B cell (primary cell): ENCODE results near the gene CENPN. TPM values are rescaled to one million over a fixed set of nuclear protein-coding genes. Genes with fewer than 3 reads are reported as not detected.

ENCODE experiments used
- ATAC-seq: fragments of 200-7000 bp; cut with Tn5 transposase; one replicate; pipeline ENCODE4 v1.10.0; 2021; ENCODE audit warnings: low read depth, mild to moderate bottlenecking, moderate number of reproducible peaks, moderate library complexity
- CTCF ChIA-PET: fragments of 350-600 bp; sonication (Branson Sonifier 250); formaldehyde crosslinking; loops from one replicate; lab custom pipeline; 2021; ENCODE audit warnings: antibody characterized with exemption, inconsistent platforms; lab: Charles Lee
- POLR2A ChIA-PET: fragments of 350-600 bp; sonication (Branson Sonifier 250); formaldehyde crosslinking; loops from one replicate; lab custom pipeline; 2021; ENCODE audit warnings: antibody characterized with exemption; lab: Charles Lee
- DNase-seq: peaks from one replicate; pipeline ENCODE4 v3.0.0; 2013
- H2AFZ ChIP-seq: 2 replicates; pipeline ENCODE4 v1.6.1; 2012; ENCODE audit warnings: mild to moderate bottlenecking, low read depth, low read length; ENCODE audit not compliant: insufficient read depth, poor library complexity, severe bottlenecking
- H3K27ac ChIP-seq, 2 donors: 1 replicate in 1 of 2; 2 replicates in 1 of 2; pipeline ENCODE4 v1.5.1; 2012 to 2013; ENCODE audit warnings: low read length in 2 of 2, mild to moderate bottlenecking in 2 of 2, moderate library complexity in 1 of 2
- H3K27me3 ChIP-seq, 4 experiments: fragments of 200-600 bp in 1 of 4; sonication (generic) in 1 of 4; replicated peaks in 1 of 4; 1 replicate in 2 of 4; 2 replicates in 2 of 4; pipeline versions ENCODE4 v1.6.1 to v1.7.0; 2013 to 2016; ENCODE audit warnings: low read length in 3 of 4, mild to moderate bottlenecking in 2 of 4, mixed read lengths in 1 of 4, moderate library complexity in 1 of 4; ENCODE audit not compliant: insufficient read depth in 4 of 4, control insufficient read depth in 3 of 4; ENCODE audit errors: control extremely low read depth in 1 of 4
- H3K36me3 ChIP-seq, 2 experiments: replicated peaks in 1 of 2; 1 replicate in 1 of 2; 2 replicates in 1 of 2; pipeline versions ENCODE4 v1.6.1 to v1.7.1; 2013; ENCODE audit warnings: low read length in 1 of 2; ENCODE audit not compliant: insufficient read depth in 2 of 2, control insufficient read depth in 1 of 2; ENCODE audit errors: control extremely low read depth in 1 of 2, extremely low read depth in 1 of 2
- H3K4me1 ChIP-seq, 2 donors: fragments of 200-600 bp in 1 of 2; sonication (generic) in 1 of 2; 1 replicate in 1 of 2; 2 replicates in 1 of 2; pipeline versions ENCODE4 v1.5.1 to v1.6.1; 2013 to 2017; ENCODE audit warnings: low read length in 2 of 2; ENCODE audit not compliant: control insufficient read depth in 2 of 2, insufficient read depth in 2 of 2
- H3K4me2 ChIP-seq: replicated peaks from 2 replicates; pipeline ENCODE3; 2012; ENCODE audit warnings: mild to moderate bottlenecking, low read depth, low read length; ENCODE audit not compliant: poor library complexity, severe bottlenecking
- H3K4me3 ChIP-seq, 5 experiments: fragments of 200-600 bp in 1 of 5; sonication (generic) in 1 of 5; 1 replicate in 3 of 5; 2 replicates in 2 of 5; pipeline versions ENCODE4 v1.5.1 to v1.7.0; 2011 to 2016; ENCODE audit warnings: low read length in 4 of 5, mild to moderate bottlenecking in 4 of 5, low read depth in 2 of 5, control low read depth in 1 of 5, moderate library complexity in 1 of 5; ENCODE audit not compliant: insufficient read depth in 1 of 5; ENCODE audit errors: control extremely low read depth in 1 of 5, extremely low read depth in 1 of 5
- H3K79me2 ChIP-seq: fragments of 200-600 bp; sonication (generic); one replicate; pipeline ENCODE4 v1.6.0; 2016; ENCODE audit warnings: low read length; ENCODE audit not compliant: control insufficient read depth, insufficient read depth
- H3K9ac ChIP-seq: fragments of 200-600 bp; sonication (generic); 2 replicates; pipeline ENCODE4 v1.6.1; 2017; ENCODE audit warnings: mild to moderate bottlenecking, low read length, moderate library complexity
- H3K9me3 ChIP-seq, 3 donors: one replicate each; pipeline versions ENCODE4 v1.6.1 to v1.7.1; 2013; ENCODE audit warnings: low read length in 2 of 3; ENCODE audit not compliant: control insufficient read depth in 2 of 3, insufficient read depth in 1 of 3; ENCODE audit errors: control extremely low read depth in 1 of 3
- H4K20me1 ChIP-seq: 2 replicates; pipeline ENCODE4 v1.6.0; 2012; ENCODE audit warnings: mild to moderate bottlenecking, low read length; ENCODE audit not compliant: insufficient read depth, control insufficient read depth, poor library complexity, severe bottlenecking
- H3K27ac Mint-ChIP-seq: one replicate; pipeline ENCODE4 v1.8.0; 2021; ENCODE audit warnings: mixed read lengths
- H3K27me3 Mint-ChIP-seq: one replicate; pipeline ENCODE4 v1.8.0; 2021; ENCODE audit warnings: mixed read lengths
- H3K4me1 Mint-ChIP-seq: one replicate; pipeline ENCODE4 v1.8.0; 2021; ENCODE audit warnings: mixed read lengths
- H3K4me3 Mint-ChIP-seq: one replicate; pipeline ENCODE4 v1.8.0; 2021; ENCODE audit warnings: mixed read lengths
- H3K9me3 Mint-ChIP-seq: one replicate; pipeline ENCODE4 v1.8.0; 2022; ENCODE audit warnings: mixed read lengths; ENCODE audit not compliant: insufficient read depth
- CTCF ChIP-seq: fragments of 200-600 bp; IDR thresholded peaks from one replicate; pipeline ENCODE4 v1.8.0; 2022; ENCODE audit warnings: antibody characterized with exemption, mild to moderate bottlenecking
- EZH2 ChIP-seq: IDR thresholded peaks from 2 replicates; pipeline ENCODE4 v1.6.1; 2012; ENCODE audit warnings: borderline replicate concordance, low read depth, mild to moderate bottlenecking, moderate library complexity, low read length; ENCODE audit not compliant: insufficient read depth, poor library complexity, severe bottlenecking
- WGBS: methylation state at CpG from one replicate; pipeline ENCODE4 v1.1.5; 2013; ENCODE audit warnings: missing lambda C conversion rate; ENCODE audit not compliant: insufficient coverage; 5-methylcytosine and 5-hydroxymethylcytosine counted together
- intact Hi-C: fragments of 100-400 bp; cut with micrococcal nuclease; formaldehyde crosslinking; loops from one replicate; pipeline ENCODE4 v1.10.0; 2022
- polyA plus RNA-seq: library from polyadenylated mRNA; depleted of rRNA; stranded (reverse); fragments of >200 nt; gene quantifications from 2 replicates; pipeline ENCODE4 v1.2.3, GENCODE V29; 2012
- total RNA-seq, 2 donors: library from RNA; stranded (reverse); fragments of 120-200 nt in 1 of 2; gene quantifications; 1 replicate in 1 of 2; 2 replicates in 1 of 2; pipeline versions ENCODE4 v1.2.3 to v1.2.4, GENCODE V29; 2013 to 2022

CENPN gene
- total and polyA plus RNA-seq, 2 donors (not counting 1 experiment from before 2014, with no cell fraction given): 3.0 to 4.0 TPM

GRCh38 chr16:80981103-80981502, 25.9 kb upstream of the CENPN start:
- Mint-ChIP-seq H3K9me3 (no peaks in the 10 kb centered on the region), H3K27me3 (no peaks in the 10 kb centered on the region), H3K27ac (no peak overlapping the region), H3K4me1 (no peaks in the 10 kb centered on the region), H3K4me3 (no peak overlapping the region)
- DNase-seq (no peak), ATAC-seq (no peak)
- H3K79me2 ChIP-seq: peaks cover 5% of the 10 kb centered on the region
- H3K36me3 ChIP-seq: peaks cover 5 to 7% of the 10 kb centered on the region in 2 experiments
- CTCF ChIA-PET: no interaction called here
- no peak overlapping the region for H3K4me3 ChIP-seq
- intact Hi-C loops: no loop called here
- no peak overlapping the region for H2AFZ ChIP-seq
- no peaks in the 10 kb centered on the region for H4K20me1 ChIP-seq
- no peak overlapping the region for H3K4me2 ChIP-seq
- no peaks in the 10 kb centered on the region for H3K9me3 ChIP-seq
- POLR2A ChIA-PET: no interaction called here
- H3K27ac ChIP-seq: no peak overlapping the region
- H3K4me1 ChIP-seq: no peaks in the 10 kb centered on the region
- no peak for TF ChIP-seq CTCF
- no peak for TF ChIP-seq EZH2
- no peaks in the 10 kb centered on the region for H3K27me3 ChIP-seq
- H3K9ac ChIP-seq: no peak overlapping the region

GRCh38 chr16:80982646-80983045, 24.4 kb upstream of the CENPN start:
- Mint-ChIP-seq H3K9me3 (no peaks in the 10 kb centered on the region), H3K27ac (no peak overlapping the region), H3K4me3 (no peak overlapping the region), H3K4me1 (no peaks in the 10 kb centered on the region), H3K27me3 (no peaks in the 10 kb centered on the region)
- Histone ChIP-seq H3K36me3 (peaks cover 5% of the 10 kb centered on the region in 2 experiments), H2AFZ (no peak overlapping the region), H3K9me3 (no peaks in the 10 kb centered on the region), H3K4me1 (no peaks in the 10 kb centered on the region), H3K4me2 (no peak overlapping the region), H4K20me1 (no peaks in the 10 kb centered on the region), H3K4me3 (no peak overlapping the region), H3K27ac (no peak overlapping the region), H3K9ac (no peak overlapping the region), H3K27me3 (no peaks in the 10 kb centered on the region), H3K79me2 (peaks cover 5% of the 10 kb centered on the region)
- ChIA-PET CTCF (no interaction called here), POLR2A (no interaction called here)
- TF ChIP-seq CTCF: no peak
- no peak for TF ChIP-seq EZH2
- ATAC-seq: no peak
- 100% methylated on average over 2 of the region's 4 CpGs for WGBS
- no peak for DNase-seq
- intact Hi-C loops: no loop called here
